ENCODE results near the gene ALKBH3. TPM values are rescaled to one million over a fixed set of nuclear protein-coding genes. Genes with fewer than 3 reads are reported as not detected.

Gene ALKBH3
- polyA plus RNA-seq, 1 of the 3 experiments (the other 2 are of a cell fraction) = 27.0 TPM

GRCh38 chr11:43962383-43963278 is 82.0 kb downstream of the ALKBH3 start:
- Histone ChIP-seq H3K9me3 (no peaks in the 10 kb centered on the region), H3K9me2 (no peaks in the 10 kb centered on the region), H3K4me2 (peak overlapping the region; percentile 42), H3K27me3 (ENCODE audit: insufficient read depth) (no peaks in the 10 kb centered on the region), H4K20me1 (ENCODE audit: insufficient read depth) (no peaks in the 10 kb centered on the region), H3K9ac (no peak overlapping the region), H3K36me3 (replicated peaks in 1 of 2; ENCODE audit: control insufficient read depth in 1 of 2, insufficient read depth in 2 of 2, low read length in 1 of 2) (no peaks in the 10 kb centered on the region), H3K27ac (ENCODE audit: low read depth in 2 of 2, low read length in 1 of 2) (peak overlapping the region in 1 of 2 experiments; percentile 90; a peak in 2 of 4 replicates), H3K4me1 (ENCODE audit: control insufficient read depth in 1 of 2, insufficient read depth in 2 of 2, low read depth in 1 of 2, low read length in 1 of 2) (peaks cover 0 to 28% of the 10 kb centered on the region in 2 experiments; a peak in 3 of 4 replicates), H3K4me3 (ENCODE audit: low read depth in 2 of 2, low read length in 1 of 2) (peak overlapping the region in 1 of 2 experiments; percentile 9; a peak in 2 of 4 replicates), H2AFZ (ENCODE audit: low read depth) (peak overlapping the region; percentile 60), H3K79me2 (ENCODE audit: insufficient read depth) (no peaks in the 10 kb centered on the region), H3F3A (replicated peaks; ENCODE audit: insufficient read depth) (no peaks in the 10 kb centered on the region)
- TF ChIP-seq RAD21 (IDR thresholded peaks at IDR 0.05; ENCODE audit: low read length) (0 out of 2 replicates have a peak, but pooled peaks have one; percentile 16), SIN3A (IDR thresholded peaks at IDR 0.05; ENCODE audit: borderline replicate concordance, low read depth, low read length) (no peak), IRF3 (IDR thresholded peaks at IDR 0.05; ENCODE audit: low read depth, low read length) (no peak), CHD2 (IDR thresholded peaks at IDR 0.05; ENCODE audit: low read length, partially characterized antibody) (peak; percentile 39), EZH2phosphoT487 (IDR thresholded peaks at IDR 0.05; ENCODE audit: borderline replicate concordance, low read depth) (no peak), EP300 (IDR thresholded peaks at IDR 0.05; ENCODE audit: borderline replicate concordance in 1 of 2, low read depth in 1 of 2, low read length in 1 of 2) (peak in 1 of 2 experiments; percentile 87; a peak in 2 of 4 replicates), GABPA (IDR thresholded peaks at IDR 0.05; ENCODE audit: low read depth) (no peak)
- POLR2A ChIA-PET = interaction anchor here (0.9 to 2.8 kb wide), 7 partner anchors 8 to 70 kb away, joined by 3 to 24 read pairs (median 5); partner anchors contain the start of gene C11orf96
- peak; percentile 60 for DNase-seq
- CTCF ChIA-PET = interaction anchor here (0.7 to 2.5 kb wide), 13 partner anchors 13 to 75 kb away, joined by 3 to 15 read pairs (median 3); partner anchors contain the start of gene C11orf96
- WGBS (ENCODE audit: low lambda C conversion rate) = 22% methylated on average over 12 of the region's 13 CpGs

GRCh38 chr11:43963279-43963620 is 82.6 kb downstream of the ALKBH3 start:
- CTCF ChIA-PET = interaction anchor here (0.7 to 2.5 kb wide), 12 partner anchors 14 to 74 kb away, joined by 3 to 15 read pairs (median 4); partner anchors contain the start of gene C11orf96
- TF ChIP-seq FOSL2 (IDR thresholded peaks at IDR 0.05; ENCODE audit: borderline replicate concordance, low read depth) (no peak), YY1 (IDR thresholded peaks at IDR 0.05; ENCODE audit: low read depth) (no peak), REST (IDR thresholded peaks at IDR 0.05; ENCODE audit: low read depth, low read length) (no peak), GATA2 (CRISPR knock-in tag; IDR thresholded peaks at IDR 0.05) (no peak), ELF1 (IDR thresholded peaks at IDR 0.05) (no peak), SMC3 (IDR thresholded peaks at IDR 0.05; ENCODE audit: low read depth, low read length) (no peak), FOXJ3 (CRISPR knock-in tag; IDR thresholded peaks at IDR 0.05) (no peak), IRF3 (IDR thresholded peaks at IDR 0.05; ENCODE audit: low read depth, low read length) (no peak), USF1 (IDR thresholded peaks at IDR 0.05; ENCODE audit: borderline replicate concordance, low read depth) (no peak), RCOR1 (IDR thresholded peaks at IDR 0.05; ENCODE audit: low read length) (no peak), PBX3 (IDR thresholded peaks at IDR 0.05) (no peak)

More at GRCh38 chr11:43963279-43963620, 82.6 kb downstream of the ALKBH3 start:
- Histone ChIP-seq H3K36me3 (replicated peaks in 1 of 2; ENCODE audit: control insufficient read depth in 1 of 2, insufficient read depth in 2 of 2, low read length in 1 of 2) (no peaks in the 10 kb centered on the region), H3K27me3 (ENCODE audit: insufficient read depth) (no peaks in the 10 kb centered on the region), H3K27ac (ENCODE audit: low read depth in 2 of 2, low read length in 1 of 2) (peak overlapping the region in 1 of 2 experiments; percentile 90; a peak in 2 of 4 replicates), H3K9ac (no peak overlapping the region), H3K4me2 (no peak overlapping the region), H3K9me3 (no peaks in the 10 kb centered on the region), H3K4me1 (ENCODE audit: control insufficient read depth in 1 of 2, insufficient read depth in 2 of 2, low read depth in 1 of 2, low read length in 1 of 2) (peaks cover 0 to 28% of the 10 kb centered on the region in 2 experiments; a peak in 3 of 4 replicates), H4K20me1 (ENCODE audit: insufficient read depth) (no peaks in the 10 kb centered on the region), H3K9me2 (no peaks in the 10 kb centered on the region), H3F3A (replicated peaks; ENCODE audit: insufficient read depth) (no peaks in the 10 kb centered on the region), H3K79me2 (ENCODE audit: insufficient read depth) (no peaks in the 10 kb centered on the region), H3K4me3 (ENCODE audit: low read depth in 2 of 2, low read length in 1 of 2) (no peak overlapping the region; a peak in 1 of 4 replicates), H2AFZ (ENCODE audit: low read depth) (no peak overlapping the region)
- POLR2A ChIA-PET = interaction anchor here (0.9 to 2.8 kb wide), 5 partner anchors 9 to 26 kb away, joined by 3 to 24 read pairs (median 6); partner anchors contain the start of gene C11orf96
- DNase-seq = no peak
- 33% methylated on average over 2 of the region's 2 CpGs for WGBS (ENCODE audit: low lambda C conversion rate)

Data from SK-N-SH (cell line).